SHP77 (cell line): ENCODE data around the gene NANS.
"Not testable (repeated sequence)": the region's sequence is repeated elsewhere in the genome, so short reads cannot be mapped to it uniquely, and the experiment has no call there.

Experiments used
- DNase-seq, 2 experiments: peaks; one replicate each; lab custom pipeline; 2025; lab: John Stamatoyannopoulos, UW

Gene NANS

GRCh38 chr9:98078895-98079294 is 22.4 kb downstream of the NANS start:
- DNase-seq, result no peak

DNA sequence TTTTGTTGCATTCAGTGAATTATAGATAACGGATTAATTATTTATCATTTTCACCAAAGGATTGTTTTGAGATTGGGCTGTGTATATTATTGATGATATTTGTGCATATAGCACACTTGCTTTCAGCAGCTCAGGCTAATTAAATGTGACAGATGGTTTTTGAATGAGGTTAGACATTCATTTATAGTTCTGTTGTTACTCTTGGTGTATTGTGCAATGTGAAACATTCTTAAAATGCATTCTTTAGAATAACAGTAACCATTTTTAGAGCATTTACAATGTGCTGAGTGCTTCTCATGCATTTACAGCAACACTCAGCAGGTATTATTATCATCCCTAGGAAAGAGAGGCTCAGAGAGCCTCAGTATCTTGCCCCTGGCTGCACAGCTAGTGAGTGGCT is 23.8 kb downstream of the NANS start:
- no peak for DNase-seq

DNA sequence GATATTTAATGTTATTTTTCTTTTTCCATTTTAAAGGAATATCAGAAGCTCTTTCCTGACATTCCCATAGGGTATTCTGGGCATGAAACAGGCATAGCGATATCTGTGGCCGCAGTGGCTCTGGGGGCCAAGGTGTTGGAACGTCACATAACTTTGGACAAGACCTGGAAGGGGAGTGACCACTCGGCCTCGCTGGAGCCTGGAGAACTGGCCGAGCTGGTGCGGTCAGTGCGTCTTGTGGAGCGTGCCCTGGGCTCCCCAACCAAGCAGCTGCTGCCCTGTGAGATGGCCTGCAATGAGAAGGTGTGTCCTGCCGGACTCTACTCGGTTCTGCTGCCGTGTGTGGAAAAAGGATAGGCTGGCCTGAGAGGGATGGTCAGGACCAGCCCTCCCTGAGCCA is 24.2 kb downstream of the NANS start:
- DNase-seq, result no peak

GRCh38 chr9:98081477-98082219 is 25.1 kb downstream of the NANS start:
- DNase-seq, result no peak

GRCh38 chr9:98083061-98083501 is 26.5 kb downstream of the NANS start:
- no peak for DNase-seq

GRCh38 chr9:98083566-98084183 is 27.1 kb downstream of the NANS start:
- DNase-seq, result no peak

DNA sequence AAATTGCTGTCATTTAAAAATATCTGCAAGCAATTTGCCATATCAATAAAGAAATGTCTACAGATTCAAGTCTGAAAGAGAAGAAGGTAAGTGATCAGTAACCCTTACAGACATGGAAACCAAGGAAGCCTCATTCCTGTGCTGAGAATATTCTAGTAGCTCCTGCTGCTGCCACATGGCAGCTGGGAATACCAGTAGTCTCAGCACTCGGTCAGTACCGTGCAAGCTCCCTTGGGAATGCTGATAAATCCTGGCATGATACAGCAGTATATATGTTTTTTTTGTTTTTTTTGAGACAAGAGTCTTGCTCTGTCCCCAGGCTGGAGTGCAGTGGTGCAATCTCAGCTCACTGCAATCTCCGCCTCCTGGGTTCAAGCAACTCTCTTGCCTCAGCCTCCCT is 27.9 kb downstream of the NANS start:
- DNase-seq, result no peak

DNA sequence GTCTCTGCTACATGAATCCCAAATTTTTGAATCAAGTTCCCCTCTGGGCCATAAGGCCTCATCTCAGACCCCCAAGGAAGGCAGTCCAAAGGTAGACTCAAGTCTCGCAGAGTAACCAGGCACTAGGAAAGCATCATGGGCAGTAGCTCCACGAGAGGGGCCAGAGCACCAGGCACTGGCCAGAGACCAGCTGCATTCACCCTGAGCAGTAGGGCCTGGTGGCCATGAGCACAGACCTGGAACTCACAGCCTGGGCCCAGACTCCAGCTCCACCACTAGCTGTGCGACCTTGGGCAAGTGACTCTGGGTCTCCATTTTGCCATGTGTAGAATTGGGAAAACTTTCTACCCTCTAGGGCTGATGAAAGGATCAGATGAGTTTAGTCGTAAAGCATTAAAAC is 28.5 kb downstream of the NANS start:
- DNase-seq, result no peak

GRCh38 chr9:98085944-98086343 is 29.4 kb downstream of the NANS start:
- no peak for DNase-seq

GRCh38 chr9:98086461-98086860 is 29.9 kb downstream of the NANS start:
- no peak for DNase-seq

GRCh38 chr9:98087420-98088354 is 31.2 kb downstream of the NANS start:
- DNase-seq, result no peak

DNA sequence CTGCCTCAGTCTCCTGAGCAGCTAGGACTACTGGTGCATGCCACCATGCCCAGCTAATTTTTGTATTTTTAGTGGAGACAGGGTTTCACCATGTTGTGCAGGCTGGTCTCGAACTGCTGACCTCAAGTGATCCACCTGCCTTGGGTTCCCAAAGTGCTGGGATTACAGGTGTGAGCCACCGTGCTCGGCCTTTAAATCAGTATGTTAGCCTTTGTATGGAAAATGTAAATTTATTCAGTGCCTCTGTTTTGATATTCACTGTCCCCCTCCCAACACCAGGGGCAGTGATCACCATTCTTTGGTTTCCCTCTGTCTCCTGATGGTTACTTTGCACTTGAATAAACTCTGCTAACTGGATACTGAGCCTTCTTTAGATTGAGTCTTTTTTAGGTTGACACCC is 34.1 kb downstream of the NANS start:
- not testable (repeated sequence) for DNase-seq

DNA sequence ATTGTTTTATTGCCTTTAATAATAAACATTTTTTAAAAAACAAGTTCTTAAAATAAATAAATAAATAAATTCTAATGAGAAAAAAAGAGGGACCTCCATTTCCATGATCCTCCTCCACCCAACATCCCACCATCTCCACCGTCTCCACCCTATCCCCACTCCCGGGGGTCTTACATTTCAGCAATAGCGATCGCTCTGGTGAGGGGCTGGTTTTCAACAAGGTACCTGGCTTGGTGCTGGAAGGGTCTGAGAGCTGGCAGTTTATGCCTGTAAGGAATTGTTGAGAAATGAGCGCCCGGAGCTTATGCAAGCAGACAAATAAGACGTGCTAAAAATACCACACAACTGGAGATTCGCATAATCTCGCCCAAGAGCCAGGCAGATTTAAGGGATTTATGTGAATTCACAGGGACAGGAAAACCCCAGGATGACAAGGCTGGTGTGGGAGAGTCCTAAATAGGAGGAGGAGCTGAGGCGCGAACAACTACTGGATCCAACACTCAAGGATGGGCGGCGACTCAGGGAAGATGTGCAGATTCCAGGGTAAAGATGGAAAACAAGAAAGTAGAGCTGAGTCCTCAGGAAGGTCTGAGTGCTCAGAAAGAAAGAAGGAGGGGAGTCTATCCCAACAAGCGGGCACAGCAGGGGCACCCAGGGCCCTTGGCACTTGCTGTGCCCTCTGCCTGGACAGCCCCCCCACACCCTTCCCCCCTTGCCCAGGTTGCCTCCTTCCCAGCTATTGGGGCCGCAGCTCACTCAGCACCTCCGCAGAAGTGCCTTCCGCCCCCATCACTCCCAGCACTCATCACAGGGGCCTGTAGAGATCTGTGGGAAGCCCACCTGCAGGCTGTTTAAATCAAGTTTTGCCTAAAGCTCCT is 35.4 kb downstream of the NANS start:
- DNase-seq, result no peak

GRCh38 chr9:98092613-98092931 is 36.0 kb downstream of the NANS start:
- DNase-seq, result no peak

- no peak for DNase-seq
These were observed 37.8 kb downstream of the NANS start for GRCh38 chr9:98094316-98094715.

DNA sequence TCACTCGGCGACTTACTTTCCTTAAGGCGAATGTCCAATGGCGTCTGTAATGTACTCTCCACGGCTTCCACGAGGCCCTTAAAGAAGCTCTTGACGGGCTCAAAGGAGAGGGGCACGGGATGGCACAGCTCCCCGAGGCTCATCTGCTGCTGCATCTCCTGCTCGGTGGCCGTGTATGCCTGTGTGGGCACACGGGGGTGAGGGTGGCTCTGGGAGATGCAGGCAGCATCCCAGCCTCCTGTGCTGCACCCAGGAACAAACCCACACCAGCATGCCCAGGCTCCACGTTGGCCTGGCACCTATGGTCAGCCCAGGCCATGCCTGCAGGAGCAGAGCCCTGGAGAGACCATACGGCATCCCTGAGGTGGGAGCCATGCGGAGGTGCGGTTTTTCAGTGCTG is 38.3 kb downstream of the NANS start:
- DNase-seq, result no peak

DNA sequence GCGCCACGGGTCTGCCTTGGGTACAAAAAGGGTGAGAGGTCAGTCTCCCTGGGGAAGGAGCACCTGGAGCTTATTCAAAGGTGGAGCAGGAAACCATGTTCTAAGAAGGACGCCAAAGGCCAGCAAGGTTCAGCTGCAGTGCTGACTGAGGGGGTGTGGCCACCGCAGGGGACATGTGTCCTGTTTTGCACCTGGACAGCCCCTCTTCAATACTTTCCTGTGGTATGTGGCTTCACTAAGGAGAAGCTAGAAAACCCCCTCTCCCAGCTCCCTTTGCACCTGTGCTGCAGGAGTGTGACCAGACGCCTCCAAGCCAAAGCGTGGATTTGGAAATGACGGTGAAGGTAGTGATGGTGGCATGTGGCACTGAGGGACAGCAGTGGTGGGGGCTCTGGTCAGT is 38.9 kb downstream of the NANS start:
- no peak for DNase-seq

GRCh38 chr9:98096091-98096490 is 39.6 kb downstream of the NANS start:
- no peak for DNase-seq

GRCh38 chr9:98097836-98098235 is 41.3 kb downstream of the NANS start:
- no peak for DNase-seq

- no peak for DNase-seq
These were observed 42.8 kb downstream of the NANS start for GRCh38 chr9:98099346-98099745.

GRCh38 chr9:98099898-98100297 is 43.4 kb downstream of the NANS start:
- DNase-seq, result no peak

GRCh38 chr9:98100456-98100855 is 43.9 kb downstream of the NANS start:
- no peak for DNase-seq
